Right atrium auricular region (tissue), 2 donors: ENCODE data around the gene PPM1H. TPM values are rescaled to one million over a fixed set of nuclear protein-coding genes. Genes with fewer than 3 reads are reported as not detected.

Experiments used
- DNase-seq: peaks from one replicate; pipeline ENCODE4 v3.0.0-alpha.2; 2019; ENCODE audit warnings: low spot score
- H3K27ac ChIP-seq, 2 donors: fragments of 200-600 bp; sonication (generic); 1 replicate in 1 of 2; 2 replicates in 1 of 2; pipeline ENCODE4 v1.5.1; 2016 to 2019
- H3K27me3 ChIP-seq, 2 donors: fragments of 200-600 bp; sonication (generic); one replicate each; pipeline versions ENCODE4 v1.5.1 to v1.6.0; 2017 to 2019
- H3K36me3 ChIP-seq: fragments of 200-600 bp; sonication (generic); one replicate; pipeline ENCODE4 v1.5.1; 2016
- H3K4me1 ChIP-seq, 2 donors: fragments of 200-600 bp; sonication (generic); one replicate each; pipeline versions ENCODE4 v1.5.1 to v1.6.0; 2017 to 2019
- H3K4me3 ChIP-seq, 2 donors: fragments of 200-600 bp; sonication (generic); 1 replicate in 1 of 2; 2 replicates in 1 of 2; pipeline ENCODE4 v1.5.1; 2017 to 2019; ENCODE audit warnings: mild to moderate bottlenecking in 1 of 2, moderate library complexity in 1 of 2
- H3K9me3 ChIP-seq, 2 donors: fragments of 200-600 bp; sonication (generic); one replicate each; pipeline ENCODE4 v1.5.1; 2019
- total RNA-seq, 2 donors: library from RNA; depleted of rRNA; stranded (reverse); fragments of >200 nt; gene quantifications; one replicate each; pipeline ENCODE4 v1.1.0, GENCODE V29; 2016
- TF ChIP-seq, protein P1 (sequence below), 2 donors: fragments of 200-600 bp; sonication (generic); IDR thresholded peaks; one replicate each; pipeline ENCODE4 v1.5.1; 2019; ENCODE audit warnings: antibody characterized with exemption in 2 of 2

The PPM1H gene
- total RNA-seq, 2 donors from 2014 or later = 3.1 to 5.0 TPM

DNA sequence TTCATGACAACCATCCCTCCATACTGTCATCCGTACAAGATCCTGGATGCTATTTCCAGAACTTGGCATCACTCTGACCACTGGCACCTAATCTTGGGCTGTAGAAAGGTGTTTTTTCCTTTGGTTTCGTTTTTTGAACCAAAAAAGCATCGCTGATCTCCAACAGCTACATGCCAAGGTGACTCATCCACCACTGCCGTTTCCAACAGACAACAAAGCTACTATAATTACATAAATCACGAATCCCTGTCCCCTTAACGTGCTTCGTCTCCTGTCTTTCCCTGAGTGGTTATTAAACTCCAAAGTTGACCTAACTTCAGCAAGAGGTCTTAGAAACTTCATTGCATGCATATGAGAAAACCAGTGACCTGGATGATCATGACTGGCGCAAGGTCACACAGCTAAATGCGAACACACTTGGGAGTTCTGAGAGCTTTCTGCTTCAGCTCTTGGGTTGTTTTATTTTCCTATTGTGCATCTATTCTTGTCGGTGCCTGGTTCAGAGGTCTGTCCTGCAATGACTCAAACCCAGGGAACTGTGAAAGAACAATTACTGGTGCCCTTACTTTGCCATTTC is 99.9 kb downstream of the PPM1H start:
- Histone ChIP-seq H3K27me3 (no peaks in the 10 kb centered on the region), H3K27ac (no peak overlapping the region), H3K4me1 (peaks cover 0 to 7% of the 10 kb centered on the region in 2 donors), H3K36me3 (no peaks in the 10 kb centered on the region), H3K4me3 (peak overlapping the region in 1 of 2 donors; percentile 0), H3K9me3 (no peaks in the 10 kb centered on the region)
- TF ChIP-seq, protein P1, sequence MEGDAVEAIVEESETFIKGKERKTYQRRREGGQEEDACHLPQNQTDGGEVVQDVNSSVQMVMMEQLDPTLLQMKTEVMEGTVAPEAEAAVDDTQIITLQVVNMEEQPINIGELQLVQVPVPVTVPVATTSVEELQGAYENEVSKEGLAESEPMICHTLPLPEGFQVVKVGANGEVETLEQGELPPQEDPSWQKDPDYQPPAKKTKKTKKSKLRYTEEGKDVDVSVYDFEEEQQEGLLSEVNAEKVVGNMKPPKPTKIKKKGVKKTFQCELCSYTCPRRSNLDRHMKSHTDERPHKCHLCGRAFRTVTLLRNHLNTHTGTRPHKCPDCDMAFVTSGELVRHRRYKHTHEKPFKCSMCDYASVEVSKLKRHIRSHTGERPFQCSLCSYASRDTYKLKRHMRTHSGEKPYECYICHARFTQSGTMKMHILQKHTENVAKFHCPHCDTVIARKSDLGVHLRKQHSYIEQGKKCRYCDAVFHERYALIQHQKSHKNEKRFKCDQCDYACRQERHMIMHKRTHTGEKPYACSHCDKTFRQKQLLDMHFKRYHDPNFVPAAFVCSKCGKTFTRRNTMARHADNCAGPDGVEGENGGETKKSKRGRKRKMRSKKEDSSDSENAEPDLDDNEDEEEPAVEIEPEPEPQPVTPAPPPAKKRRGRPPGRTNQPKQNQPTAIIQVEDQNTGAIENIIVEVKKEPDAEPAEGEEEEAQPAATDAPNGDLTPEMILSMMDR (IDR thresholded peaks at IDR 0.05) = no peak
- DNase-seq = no peak

DNA sequence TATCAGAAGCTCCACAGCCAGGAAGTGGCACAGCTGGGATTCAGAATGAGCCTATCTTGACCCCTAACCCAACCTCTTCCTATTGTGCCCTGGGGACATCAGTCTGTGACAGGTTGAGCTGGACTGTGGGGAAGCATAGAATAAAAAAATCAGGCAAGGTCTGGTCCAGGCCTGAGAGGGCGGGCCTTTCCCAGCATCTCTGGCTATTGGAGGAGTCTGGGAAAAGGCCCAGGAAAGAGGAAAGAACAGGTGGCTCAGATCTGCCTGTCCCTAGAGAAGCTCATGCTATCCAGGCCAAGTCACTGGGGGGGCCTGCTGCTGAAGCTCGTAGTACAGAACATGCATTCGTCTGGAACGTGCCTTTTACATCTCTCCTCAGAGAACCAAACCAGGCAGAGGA is 100.5 kb downstream of the PPM1H start:
- no peaks in the 10 kb centered on the region for H3K27me3 ChIP-seq
- TF ChIP-seq, protein P1 (IDR thresholded peaks at IDR 0.05) = no peak
- H3K4me1 ChIP-seq = peaks cover 0 to 7% of the 10 kb centered on the region in 2 donors
- no peaks in the 10 kb centered on the region for H3K36me3 ChIP-seq
- no peak overlapping the region for H3K27ac ChIP-seq
- no peaks in the 10 kb centered on the region for H3K9me3 ChIP-seq
- DNase-seq = no peak
- peak overlapping the region in 1 of 2 donors; percentile 0 for H3K4me3 ChIP-seq

DNA sequence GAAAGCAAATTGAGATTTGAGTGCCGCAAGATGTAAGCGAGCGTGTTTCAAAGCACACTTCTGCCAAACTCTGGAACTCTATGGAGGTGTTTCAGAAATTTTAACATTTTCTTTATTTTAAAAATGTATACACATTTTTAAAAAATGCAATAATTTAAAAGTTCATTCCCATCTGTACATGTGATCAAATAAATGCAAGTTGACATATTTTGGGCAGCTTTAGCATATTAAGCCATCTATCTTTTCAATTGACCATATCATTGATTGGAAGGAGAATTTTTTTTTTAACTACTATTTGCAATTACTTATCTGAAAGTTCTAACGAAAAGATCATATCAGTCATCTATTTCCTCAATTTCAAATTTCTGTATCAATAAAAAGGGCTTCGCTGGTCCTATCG is 101.3 kb downstream of the PPM1H start:
- Histone ChIP-seq H3K36me3 (no peaks in the 10 kb centered on the region), H3K4me1 (peaks cover 0 to 7% of the 10 kb centered on the region in 2 donors), H3K4me3 (no peak overlapping the region), H3K27ac (no peak overlapping the region), H3K9me3 (no peaks in the 10 kb centered on the region), H3K27me3 (no peaks in the 10 kb centered on the region)
- DNase-seq = no peak
- TF ChIP-seq, protein P1 (IDR thresholded peaks at IDR 0.05) = no peak

DNA sequence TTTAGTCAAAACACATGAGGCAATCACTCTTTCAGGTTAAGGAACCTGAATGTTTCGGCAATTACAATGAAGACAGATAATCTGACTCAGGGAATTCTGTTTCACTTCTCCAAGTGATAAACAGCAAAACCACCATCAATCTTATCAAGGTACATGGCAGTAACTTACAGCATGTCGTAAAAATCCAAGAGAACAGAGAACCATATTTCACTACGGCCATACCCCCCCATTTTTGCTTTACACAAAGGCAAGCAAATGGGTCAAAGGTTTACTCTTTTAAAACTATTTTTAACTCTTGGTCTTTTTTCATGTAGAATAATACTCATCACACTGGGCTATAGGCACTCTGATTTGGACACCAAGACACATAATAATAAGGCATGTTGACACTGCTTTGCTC is 102.4 kb downstream of the PPM1H start:
- Histone ChIP-seq H3K9me3 (no peaks in the 10 kb centered on the region), H3K36me3 (no peaks in the 10 kb centered on the region), H3K27ac (no peak overlapping the region), H3K27me3 (no peaks in the 10 kb centered on the region), H3K4me3 (no peak overlapping the region), H3K4me1 (peaks cover 0 to 7% of the 10 kb centered on the region in 2 donors)
- no peak for DNase-seq
- TF ChIP-seq, protein P1 (IDR thresholded peaks at IDR 0.05) = no peak

DNA sequence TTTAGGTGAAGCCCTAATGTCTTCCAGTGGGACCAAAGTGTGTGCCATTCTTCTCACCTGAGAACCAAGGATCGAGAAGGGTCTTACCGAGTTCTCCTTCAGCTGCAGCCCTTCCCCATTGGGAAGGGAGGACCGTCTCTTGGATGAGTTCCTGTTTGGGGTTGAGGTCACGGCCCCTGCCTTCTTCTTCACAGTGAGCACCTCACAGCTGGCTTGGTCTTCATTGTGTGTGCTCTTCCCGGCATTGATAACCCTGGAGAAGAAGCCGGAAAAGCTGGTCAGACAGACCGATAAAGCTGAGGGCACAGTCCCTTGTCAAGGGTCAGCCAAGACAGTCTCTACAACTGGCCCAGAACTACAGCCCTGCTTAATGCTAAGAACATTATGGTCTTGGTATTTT is 102.9 kb downstream of the PPM1H start:
- DNase-seq = no peak
- TF ChIP-seq, protein P1 (IDR thresholded peaks at IDR 0.05) = no peak

DNA sequence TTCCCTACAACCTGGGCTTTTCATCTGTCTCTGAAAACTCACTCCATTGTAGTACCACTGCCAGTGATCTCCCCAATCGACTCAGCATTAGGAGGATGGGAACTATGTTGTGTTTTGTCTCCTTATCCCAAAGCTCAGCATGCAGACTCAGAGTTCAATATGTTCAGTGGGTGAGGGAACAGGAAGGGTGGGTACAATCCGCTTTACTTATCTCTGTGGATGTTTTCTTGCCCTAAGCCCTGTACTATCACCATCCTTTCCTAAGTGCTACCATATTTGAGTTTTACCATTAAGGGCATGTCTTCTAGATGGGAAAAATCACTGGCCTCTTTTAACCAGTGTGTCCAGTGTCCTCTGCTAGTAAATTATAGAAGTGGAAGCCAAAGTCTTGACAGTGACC is 107.1 kb downstream of the PPM1H start:
- no peaks in the 10 kb centered on the region for H3K9me3 ChIP-seq
- no peaks in the 10 kb centered on the region for H3K27me3 ChIP-seq
- TF ChIP-seq, protein P1 (IDR thresholded peaks at IDR 0.05) = no peak
- no peak for DNase-seq
- no peak overlapping the region for H3K27ac ChIP-seq
- H3K4me3 ChIP-seq = no peak overlapping the region
- no peaks in the 10 kb centered on the region for H3K4me1 ChIP-seq
- no peaks in the 10 kb centered on the region for H3K36me3 ChIP-seq

More for the DNA sequence above, 102.9 kb downstream of the PPM1H start:
- Histone ChIP-seq H3K27ac (no peak overlapping the region), H3K9me3 (no peaks in the 10 kb centered on the region), H3K36me3 (no peaks in the 10 kb centered on the region), H3K4me1 (peaks cover 0 to 7% of the 10 kb centered on the region in 2 donors), H3K27me3 (no peaks in the 10 kb centered on the region), H3K4me3 (no peak overlapping the region)
